ENCODE results near the gene PSAP. TPM values are rescaled to one million over a fixed set of nuclear protein-coding genes. Genes with fewer than 3 reads are reported as not detected.

Gene PSAP
- polyA plus RNA-seq, 1 donor: 520 TPM

DNA sequence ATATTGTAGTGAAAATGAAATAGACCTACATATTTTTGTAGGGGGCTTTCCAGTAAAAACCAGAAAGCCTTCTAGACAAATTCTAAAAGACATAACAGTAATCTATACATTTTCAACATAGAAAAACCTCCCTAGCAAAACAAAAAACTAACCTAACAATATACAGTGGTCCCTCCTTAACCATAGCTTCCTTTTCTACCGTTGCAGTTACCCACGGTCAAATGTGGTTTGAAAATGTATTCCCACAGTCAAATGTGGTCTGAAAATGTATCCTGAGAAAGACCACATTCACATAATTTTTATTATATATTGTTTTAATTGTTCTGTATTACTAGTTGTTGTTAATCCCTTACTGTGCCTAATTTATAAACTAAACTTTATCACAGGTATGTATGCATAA, 6.4 kb downstream of the PSAP start:
- no peak for DNase-seq

DNA sequence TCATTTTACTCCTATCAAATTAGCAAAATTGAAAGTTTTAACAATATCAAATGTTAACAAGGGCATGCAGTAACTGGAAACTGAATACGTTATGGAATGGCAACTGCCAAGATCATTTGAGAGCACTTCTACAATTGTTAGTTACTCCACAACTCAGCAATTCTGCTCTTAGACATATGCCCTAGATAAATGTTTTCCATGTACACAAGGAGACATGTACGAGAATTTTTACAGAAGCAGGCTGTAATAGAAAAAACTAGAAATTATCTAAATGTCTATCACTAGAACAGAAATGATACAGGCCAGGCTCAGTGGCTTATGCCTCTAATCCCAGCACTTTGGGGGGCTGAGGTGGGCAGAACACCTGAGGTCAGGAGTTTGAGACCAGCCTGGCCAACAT, 7.0 kb downstream of the PSAP start:
- DNase-seq: no peak

DNA sequence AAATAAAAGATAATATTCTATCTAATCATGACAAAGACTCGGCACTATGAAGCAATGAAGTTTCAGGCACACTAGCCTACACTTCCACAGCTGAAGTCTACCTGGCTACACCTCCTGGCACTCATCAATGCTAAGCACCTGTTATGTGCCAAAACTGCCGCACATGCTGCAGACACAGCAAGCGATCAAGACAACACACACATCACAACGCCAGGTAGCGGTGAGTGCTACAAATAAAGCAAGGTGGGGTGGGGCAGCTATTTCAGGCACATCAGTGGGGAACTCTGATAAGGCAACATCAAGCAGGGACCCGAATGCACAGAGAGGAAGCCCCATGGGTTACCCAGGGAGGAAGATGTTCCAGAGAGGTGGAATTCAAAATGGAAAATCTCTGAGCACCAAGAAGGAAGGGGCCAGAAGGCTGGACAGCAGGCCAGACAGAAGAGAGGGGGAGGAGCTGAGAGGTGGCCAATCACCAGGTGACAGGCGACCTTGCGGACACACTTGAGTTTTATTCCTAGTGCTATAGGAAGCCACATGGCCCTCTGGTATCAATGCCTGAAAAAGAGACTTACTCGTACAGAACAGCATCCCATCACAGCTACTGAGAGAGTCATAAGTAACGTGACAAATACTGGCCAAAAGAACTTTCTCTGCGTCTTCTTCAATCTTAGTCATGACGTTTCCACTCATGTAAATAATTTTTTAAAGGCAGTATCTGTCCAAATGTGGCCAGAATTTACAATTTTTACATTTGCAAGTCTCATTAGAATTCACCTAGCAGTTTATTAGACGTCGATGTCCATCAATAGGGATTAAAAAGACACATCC, 8.0 kb downstream of the PSAP start:
- no peak for DNase-seq

DNA sequence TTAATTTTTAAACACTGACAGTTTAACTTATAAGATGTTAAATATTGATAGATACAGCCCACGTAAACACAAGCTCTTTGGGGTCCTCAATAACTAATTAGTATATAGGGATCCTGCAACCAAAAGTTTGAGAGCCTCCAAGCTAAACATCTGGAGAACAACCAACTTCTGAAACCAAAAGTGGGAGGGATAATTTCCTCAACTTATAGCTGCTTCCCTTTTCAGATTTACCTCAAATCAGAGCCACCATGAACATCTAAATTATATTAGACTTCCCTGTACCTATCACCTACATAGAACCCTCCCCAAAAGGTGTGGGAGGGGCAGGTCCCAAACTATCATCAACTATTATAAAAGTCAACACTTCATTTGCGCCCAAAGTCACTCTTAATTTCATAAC, 8.6 kb downstream of the PSAP start:
- no peak for DNase-seq

DNA sequence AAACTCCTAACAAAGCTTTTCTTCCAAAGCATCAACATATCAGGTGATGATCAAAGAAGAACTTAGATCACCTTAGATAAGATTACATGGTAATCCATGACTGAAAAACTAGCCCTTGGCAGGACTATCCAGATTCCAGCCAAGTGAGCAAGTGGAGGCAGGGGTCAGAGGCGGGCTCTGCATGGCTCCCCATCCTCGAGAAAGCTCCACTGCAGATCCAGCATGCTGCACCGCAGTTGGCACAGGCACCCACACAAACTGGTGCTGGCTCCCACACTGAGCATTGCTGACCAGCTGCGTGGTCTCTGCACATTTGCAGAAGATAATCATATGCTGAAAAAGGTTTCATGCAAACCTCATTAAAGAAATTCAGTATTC, 10.1 kb downstream of the PSAP start:
- no peak for DNase-seq

DNA sequence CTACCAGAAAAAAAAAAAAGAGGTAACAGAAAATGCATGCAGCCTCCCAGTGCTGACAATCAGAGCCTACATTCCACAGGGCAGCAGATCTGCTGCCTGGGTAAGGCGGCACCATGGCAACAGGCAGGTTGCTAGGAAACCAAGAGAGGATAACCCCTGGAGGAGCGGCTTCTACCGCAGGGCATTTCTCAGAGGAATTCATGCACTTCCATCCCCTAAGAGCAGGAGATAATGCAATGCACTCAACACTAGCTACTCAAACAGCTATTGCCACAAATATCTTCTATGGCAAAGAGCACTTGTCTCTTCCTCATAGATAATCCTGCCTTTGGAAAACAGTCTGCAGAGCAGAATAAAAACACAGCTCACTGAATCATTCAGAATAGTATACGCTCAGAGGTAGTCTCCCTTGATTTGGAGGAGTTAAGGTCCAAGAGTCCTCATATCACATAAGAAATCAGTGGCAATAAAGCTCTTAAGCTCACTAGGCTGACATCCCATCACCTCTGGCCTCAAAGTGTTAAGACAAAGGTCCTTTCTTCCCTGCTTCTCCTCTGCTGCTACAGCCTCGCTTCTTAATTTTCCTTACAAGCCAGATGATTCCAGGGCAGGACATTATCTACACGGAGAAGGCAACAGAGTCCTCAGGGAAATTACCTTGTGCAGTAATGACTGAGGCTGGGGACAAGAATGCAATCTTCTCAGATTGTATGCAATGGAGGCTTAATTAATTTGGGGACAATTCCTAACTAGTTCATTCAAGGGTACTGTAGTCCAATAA, 10.7 kb downstream of the PSAP start:
- no peak for DNase-seq

DNA sequence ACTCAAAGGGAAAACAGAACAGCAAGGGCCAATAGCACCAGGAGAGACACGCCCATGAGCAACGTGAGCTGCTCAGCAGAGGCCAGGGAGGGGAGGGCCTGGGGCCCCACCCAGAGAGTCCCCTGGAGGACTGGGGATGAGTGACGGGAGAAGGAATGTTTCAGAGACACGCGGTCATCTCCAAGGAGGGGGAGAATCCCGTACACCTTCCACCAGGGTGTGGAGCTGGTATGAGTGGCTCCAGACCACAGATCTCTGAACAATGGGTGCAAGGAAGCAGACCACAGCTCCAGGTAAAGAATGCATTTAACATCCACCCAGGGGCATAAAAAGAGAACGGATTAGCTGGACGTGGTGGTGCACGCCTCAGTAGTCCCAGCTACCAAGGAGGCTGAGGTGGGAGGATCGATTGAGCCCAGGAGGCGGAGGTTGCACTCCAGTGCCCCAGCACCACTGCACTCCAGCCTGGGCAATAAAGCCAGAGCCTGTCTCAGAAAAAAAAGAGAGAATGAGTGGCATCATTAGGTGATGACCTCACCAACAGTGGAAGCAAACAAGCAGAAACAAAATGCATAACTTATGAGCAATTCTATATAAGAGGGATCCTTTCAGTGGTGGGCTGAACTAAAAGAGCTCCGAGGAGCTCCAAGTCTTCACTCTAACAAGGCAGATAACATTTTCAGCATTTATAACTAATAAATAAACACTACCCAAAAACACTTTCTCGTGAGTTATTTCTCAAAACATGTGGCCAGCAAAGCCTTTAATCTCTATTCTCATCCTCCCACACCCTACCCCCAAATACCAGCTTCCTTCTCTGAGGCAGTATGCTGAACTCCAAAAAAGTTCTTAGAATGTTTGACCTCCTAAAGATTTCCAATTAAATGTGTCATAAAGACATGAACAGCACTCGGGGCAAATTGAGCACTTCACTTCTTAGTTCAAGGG, 12.5 kb downstream of the PSAP start:
- no peak for DNase-seq

DNA sequence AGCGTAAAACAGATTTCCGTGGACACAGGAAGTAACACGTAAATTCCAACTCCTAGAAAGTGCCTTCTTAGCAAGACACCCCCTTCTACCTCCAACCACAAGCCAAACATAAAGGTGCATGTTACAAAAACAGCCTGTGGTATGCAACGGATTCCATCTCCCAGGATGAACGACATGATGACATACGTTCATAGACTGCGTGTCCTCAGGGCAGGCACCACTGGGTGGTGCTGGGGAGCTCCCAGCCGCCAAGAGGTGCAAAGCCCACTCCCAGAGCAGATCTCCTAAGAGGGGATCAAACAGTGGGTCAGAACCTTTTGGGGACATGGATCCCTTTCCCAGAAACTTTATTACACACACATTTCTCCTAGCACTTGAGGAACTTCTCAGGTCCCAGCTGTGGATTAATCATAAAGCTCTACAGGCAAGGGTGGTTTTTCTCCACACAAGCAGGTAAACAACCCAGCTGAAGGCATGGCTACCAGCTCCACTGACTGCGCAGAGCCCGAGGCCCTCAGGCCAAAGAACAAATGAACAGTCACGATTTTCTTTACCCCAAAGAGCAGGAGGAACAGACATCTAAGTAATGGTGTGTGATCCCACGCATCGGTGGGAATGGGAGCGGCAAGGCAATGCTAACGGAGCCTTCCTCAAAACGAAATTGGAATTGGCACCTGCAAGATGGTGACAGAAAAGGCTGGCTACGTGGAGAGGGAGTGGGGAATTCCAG, 13.8 kb downstream of the PSAP start:
- no peak for DNase-seq

DNA sequence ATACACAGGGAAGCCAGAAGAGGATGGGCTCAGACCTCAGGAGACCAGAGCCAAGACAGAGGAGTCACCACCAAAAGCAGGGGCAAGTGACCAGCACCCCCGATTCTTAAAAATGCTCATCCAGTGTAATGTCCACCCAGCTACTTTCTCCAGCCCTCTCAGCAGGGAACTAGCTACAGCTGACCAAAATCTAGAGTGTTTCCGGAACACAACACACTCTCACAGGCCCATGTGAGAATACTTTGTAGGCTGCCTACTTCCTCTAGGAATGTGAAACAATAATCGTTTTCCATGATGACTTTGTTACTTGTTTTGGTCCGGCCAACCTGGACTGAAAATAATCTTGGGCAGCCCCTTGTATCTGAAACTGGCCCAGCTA, 14.5 kb downstream of the PSAP start:
- no peak for DNase-seq

DNA sequence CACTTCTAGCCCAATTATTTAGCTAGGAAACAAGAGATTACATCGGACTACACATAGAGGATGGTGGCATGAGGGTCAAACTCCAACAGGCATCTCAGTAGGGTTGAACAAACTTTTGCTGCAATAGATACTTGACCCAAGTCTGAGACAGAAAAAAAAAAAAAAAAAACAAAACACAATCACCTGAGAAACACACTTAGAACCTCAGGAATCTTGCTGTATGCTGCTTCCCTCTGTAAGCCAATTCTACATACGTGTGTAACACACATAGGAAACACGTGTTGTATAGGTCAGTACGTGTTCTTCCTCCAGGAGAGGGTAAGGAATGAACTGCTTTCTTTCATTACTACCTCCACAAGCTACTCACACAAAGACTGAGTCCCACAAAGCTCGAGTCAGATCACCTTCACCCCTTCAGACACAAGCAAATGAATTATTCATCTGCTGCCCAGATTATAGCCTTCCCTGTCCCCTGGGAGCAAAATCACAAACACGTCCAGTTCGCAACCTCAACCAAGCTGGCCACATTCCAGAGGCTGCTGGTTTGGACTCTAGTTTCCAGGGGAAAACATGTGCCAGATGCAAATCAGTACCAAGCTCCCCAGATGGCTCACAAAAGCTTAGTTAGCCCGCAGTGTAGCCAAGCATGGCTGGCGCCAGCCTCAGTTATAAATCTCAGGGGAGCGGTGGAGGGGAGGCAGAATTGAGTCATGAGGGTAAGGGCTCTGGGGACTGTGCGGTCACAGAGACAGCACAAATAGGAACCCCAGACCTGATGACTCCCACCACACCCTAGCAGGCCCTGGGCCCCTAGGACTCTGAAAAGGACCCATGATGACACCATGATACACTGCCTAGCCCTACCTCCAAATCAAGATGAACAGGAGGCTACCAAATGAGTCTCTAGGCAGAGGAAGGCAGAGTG, 15.1 kb downstream of the PSAP start:
- no peak for DNase-seq

DNA sequence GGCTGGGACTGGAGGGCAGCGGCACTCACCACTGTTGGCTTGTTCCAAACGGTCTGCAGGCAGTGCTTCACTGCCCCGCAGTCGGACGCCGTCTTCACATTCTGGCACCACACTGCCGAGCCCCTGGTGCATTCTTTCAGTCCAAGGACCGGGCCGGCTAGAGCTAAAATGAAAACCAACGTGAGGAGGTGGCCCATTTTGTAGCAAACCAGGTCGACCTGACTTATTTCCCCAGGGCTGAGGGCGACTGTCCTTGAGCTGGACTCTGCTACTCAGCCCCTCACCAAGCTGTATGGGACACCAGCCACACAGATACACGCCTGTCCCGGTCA, 16.7 kb downstream of the PSAP start:
- DNase-seq: no peak

DNA sequence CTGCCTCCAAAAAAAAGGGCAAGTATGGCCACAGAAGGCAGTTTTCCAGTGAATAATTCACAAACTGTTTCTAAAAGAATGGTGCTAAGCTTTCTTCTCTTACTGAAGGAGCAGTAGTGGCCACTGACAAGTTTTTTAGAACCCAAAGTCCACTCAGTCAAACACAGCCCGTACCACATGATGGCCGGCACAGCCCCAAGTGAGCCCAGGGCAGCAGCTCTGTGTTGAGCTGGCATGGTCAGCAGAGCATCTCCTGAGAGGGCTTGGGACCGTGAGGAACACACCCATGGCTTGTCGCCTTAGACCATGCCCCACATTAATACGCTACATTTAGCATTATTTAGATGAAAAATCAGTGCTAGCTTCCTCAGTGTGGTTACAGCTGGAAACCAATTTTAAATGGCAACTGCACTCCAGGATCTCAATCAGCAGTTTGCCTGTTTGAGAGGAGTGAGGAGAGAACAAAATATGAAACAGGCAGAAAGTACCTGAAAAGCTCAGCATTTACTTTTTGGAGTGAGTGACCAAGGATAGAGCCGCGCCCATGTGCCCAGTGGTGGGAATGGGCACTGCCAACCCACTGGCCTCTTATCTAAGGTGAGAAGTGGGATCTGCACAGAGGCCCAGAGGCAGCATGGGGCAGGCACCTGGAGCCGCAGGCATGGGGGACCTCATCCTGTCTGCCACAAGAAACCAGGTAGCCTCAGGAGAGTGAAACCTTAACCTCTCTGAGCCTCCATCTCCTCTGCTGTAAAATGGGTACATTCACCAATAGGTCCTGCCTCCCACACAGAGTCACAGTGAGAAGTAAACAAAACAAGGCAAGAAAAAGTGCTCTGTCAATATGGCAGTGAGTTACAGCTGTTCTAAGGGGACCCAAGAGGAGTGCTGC, 17.4 kb downstream of the PSAP start:
- DNase-seq: no peak

DNA sequence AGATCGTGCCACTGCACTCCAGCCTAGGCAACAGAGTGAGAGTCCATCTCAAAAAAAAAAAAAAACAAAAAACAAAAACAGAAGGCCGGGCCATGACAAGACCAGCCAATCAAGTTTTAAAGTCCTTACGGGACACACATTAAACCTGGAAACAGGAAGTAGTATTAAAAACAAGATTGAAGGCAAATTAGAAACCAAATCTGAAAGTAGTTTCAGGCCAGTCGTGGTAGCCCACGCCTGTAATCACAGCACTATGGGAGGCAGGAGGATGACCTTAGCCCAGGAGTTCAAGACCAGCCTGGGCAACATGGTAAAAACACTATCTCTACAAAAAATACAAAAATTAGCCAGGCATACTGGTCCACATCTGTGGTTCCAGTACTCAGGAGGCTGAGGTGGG, 18.1 kb downstream of the PSAP start:
- DNase-seq: no peak

DNA sequence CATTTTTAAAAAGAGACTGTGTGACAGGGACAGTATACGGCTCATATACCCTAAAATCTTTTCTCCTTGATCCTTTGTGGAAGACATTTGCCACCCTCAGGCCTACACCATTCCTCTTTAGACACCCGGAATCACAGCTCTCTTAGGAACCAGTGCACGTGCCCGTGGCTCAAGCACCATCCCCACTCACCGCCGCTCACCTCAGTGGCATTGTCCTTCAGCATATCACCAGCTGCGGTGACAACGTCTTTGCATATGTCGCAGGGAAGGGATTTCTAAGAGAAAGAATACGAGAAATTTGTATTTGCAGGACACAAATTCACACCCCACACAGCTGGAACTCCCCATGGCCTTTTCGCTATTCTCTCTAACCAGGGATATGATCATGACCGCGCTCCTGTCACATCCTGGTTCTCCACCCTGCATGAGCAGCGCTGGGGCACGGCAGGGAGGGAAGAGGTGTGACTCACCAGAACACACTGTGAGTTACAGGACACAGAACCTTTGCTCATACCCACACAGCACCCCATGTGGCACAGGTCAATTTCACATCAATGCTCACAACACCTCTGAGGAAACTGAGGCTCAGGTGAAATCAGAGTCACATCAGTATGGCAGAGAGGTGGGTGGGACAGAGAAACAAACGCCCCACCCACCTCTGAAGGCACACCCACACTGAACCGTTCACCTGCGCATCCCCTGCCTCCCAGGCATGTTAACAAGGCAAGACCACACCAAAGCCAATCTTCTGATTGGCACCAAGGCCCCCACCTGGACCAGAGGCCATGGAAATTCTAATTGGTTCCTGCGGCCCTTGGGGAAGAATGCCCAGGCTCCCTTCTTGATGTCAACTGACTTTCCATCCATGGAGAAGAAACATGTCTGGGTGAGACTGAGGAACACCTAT, 19.2 kb downstream of the PSAP start:
- no peak for DNase-seq

DNA sequence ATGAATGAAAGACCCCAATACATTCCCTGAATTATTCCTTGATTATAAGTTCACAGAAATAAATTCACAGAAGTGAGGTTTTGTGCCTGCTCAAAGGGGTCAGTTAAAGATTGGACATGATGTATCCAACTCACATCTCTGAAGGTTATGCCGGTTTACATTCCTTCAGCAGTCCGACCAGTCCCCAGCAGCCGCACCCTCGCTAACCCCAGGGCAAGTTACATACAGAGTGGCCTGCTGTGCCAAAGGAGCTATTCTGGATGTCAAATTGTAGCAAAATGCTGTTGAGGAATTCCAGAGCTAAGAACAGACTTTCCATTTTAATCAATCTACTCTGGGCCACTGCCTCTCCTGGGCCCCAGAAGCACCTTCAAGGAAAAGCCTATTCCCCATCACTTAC, 20.3 kb downstream of the PSAP start:
- no peak for DNase-seq

DNA sequence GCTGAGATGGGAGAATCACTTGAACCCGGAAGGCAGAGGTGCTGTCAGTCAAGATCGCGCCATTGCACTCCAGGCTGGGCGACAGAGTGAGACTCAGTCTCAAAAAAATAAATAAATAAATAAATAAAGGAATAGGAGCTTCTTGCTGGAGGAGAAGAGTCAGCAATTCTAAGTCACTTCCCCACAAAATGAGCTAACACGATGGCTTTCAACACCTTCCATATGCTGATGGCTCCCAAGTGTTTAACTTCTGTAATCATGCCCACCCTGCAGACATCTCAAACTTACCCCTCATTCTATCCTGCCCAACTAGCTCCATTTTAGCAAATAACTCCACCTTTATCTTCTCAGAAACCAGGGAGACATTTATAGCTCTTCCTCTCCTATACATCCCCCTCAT, 21.2 kb downstream of the PSAP start:
- no peak for DNase-seq

DNA sequence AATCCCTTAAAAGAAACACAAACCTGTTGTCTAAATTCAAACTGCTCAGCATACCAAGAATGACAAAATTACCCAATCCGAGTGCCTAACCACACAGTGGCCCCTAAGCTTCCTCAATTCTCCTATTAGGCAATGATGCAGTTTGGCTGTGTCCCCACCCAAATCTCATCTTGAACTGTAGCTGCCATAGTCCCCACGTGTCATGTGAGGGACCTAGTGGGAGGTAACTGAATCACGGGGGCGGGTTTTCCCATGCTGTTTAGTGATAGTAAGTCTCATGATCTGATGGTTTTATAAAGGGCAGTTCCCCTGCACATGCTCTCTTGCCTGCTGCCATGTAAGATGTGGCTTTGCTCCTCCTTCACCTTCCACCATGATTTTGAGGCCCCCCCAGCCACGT, 21.9 kb downstream of the PSAP start:
- DNase-seq: no peak

DNA sequence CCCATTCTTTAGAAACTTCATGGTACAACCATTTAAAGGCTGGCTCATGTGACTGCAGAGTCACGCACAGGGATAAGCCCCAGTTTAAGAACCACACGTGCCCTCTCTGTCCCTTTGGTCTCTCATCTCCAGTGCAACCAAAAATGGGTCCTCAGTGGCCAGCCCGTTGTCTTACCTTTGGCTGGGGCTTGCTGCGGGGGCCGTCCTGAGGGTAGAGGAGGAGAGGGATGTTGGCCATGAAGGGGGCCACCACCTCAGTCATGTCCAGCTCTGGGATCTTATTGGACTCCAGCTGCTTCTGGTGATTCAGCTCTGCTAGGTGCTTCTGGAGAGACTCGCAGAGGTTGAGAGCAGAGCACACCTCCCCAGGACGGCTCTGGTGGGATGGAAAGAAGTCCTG, 22.3 kb downstream of the PSAP start:
- no peak for DNase-seq

DNA sequence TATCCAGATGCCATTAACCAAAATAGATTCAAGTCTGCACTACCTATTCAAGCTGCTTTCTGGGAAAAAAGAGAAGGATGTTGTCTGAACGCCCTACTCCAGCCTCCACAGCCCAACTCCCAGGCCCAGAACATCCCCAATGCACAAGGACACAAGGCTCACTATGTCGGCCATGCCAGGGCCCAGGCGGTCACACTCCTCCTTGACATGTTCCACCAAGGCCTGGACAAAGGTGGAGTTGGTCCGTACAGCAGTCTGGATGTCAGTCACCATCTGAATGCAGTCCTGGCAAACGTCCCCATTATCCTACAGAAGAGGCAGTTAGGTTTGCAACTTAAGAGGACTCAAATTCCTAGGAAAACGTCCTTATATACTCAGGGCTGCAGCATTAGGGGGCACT, 23.2 kb downstream of the PSAP start:
- DNase-seq: no peak

Measured in hindlimb muscle (tissue), 1 donor.